IMR-90 (cell line): ENCODE data around the gene ACOD1. TPM values are rescaled to one million over a fixed set of nuclear protein-coding genes. Genes with fewer than 3 reads are reported as not detected.

Experiments used
- ATAC-seq: fragments of 200-7000 bp; cut with Tn5 transposase; 2 replicates; pipeline ENCODE4 v1.9.1; 2020; ENCODE audit warnings: low read depth, mild to moderate bottlenecking, moderate library complexity
- Bru-seq: library from RNA; stranded (reverse); fragments of 400-500 nt; gene quantifications from one replicate; lab custom pipeline; 2021; lab: Mats Ljungman, UMichigan
- BruChase-seq, 2 experiments: library from RNA; stranded (reverse); fragments of 400-500 nt; gene quantifications; one replicate each; lab custom pipeline; 2021; lab: Mats Ljungman, UMichigan
- BruUV-seq: library from RNA; stranded (reverse); fragments of 400-500 nt; replicated peaks from 2 replicates; lab custom pipeline; 2021; lab: Mats Ljungman, UMichigan
- CTCF ChIA-PET: fragments of 300-600 bp; formaldehyde crosslinking; extraction: SDS; loops from one replicate; lab custom pipeline; 2021; ENCODE audit warnings: antibody characterized with exemption; lab: Yijun Ruan, JAX
- POLR2A ChIA-PET: fragments of 300-600 bp; sonication (Branson Sonifier 250); formaldehyde crosslinking; loops from one replicate; lab custom pipeline; 2022; ENCODE audit warnings: antibody characterized with exemption; ENCODE audit not compliant: unreplicated experiment; lab: Charles Lee
- DNase-seq: peaks from one replicate; pipeline ENCODE4 v3.0.0; 2013
- H2AFZ ChIP-seq: replicated peaks from 2 replicates; pipeline ENCODE3; 2013; ENCODE audit warnings: low read length, mild to moderate bottlenecking; ENCODE audit not compliant: poor library complexity
- H2AK5ac ChIP-seq: 2 replicates; pipeline ENCODE4 v1.6.1; 2013; ENCODE audit warnings: low read depth, low read length, inconsistent platforms
- H2AK9ac ChIP-seq: replicated peaks from 2 replicates; pipeline ENCODE3; 2013; ENCODE audit warnings: mild to moderate bottlenecking, low read depth, low read length, moderate library complexity; ENCODE audit not compliant: poor library complexity
- H2BK120ac ChIP-seq: 2 replicates; pipeline ENCODE4 v1.6.1; 2013; ENCODE audit warnings: low read depth, low read length, inconsistent platforms
- H2BK15ac ChIP-seq: 3 replicates; pipeline ENCODE4 v1.6.1; 2013; ENCODE audit warnings: low read depth, low read length, inconsistent platforms
- H2BK20ac ChIP-seq: 2 replicates; pipeline ENCODE4 v1.6.1; 2013; ENCODE audit warnings: low read depth, mild to moderate bottlenecking, inconsistent platforms, low read length, moderate library complexity
- H2BK5ac ChIP-seq: 2 replicates; pipeline ENCODE4 v1.6.1; 2013; ENCODE audit warnings: mild to moderate bottlenecking, low read depth, low read length, inconsistent platforms; ENCODE audit not compliant: poor library complexity, severe bottlenecking
- H3K14ac ChIP-seq: replicated peaks from 2 replicates; pipeline ENCODE4 v1.6.1; 2013; ENCODE audit warnings: low read depth, low read length, inconsistent platforms
- H3K18ac ChIP-seq: 2 replicates; pipeline ENCODE4 v1.6.1; 2013; ENCODE audit warnings: low read depth, low read length, control low read depth
- H3K23ac ChIP-seq: 2 replicates; pipeline ENCODE4 v1.6.1; 2013; ENCODE audit warnings: low read depth, low read length, inconsistent platforms
- H3K27ac ChIP-seq: 2 replicates; pipeline ENCODE4 v1.5.1; 2013; ENCODE audit warnings: mild to moderate bottlenecking, control low read depth, low read length; ENCODE audit not compliant: insufficient read depth
- H3K27me3 ChIP-seq: 2 replicates; pipeline ENCODE4 v1.6.1; 2013; ENCODE audit warnings: low read length; ENCODE audit not compliant: control insufficient read depth, insufficient read depth
- H3K36me3 ChIP-seq: 2 replicates; pipeline ENCODE4 v1.6.1; 2013; ENCODE audit warnings: low read length, mixed read lengths; ENCODE audit not compliant: control insufficient read depth, insufficient read depth
- H3K4ac ChIP-seq: 2 replicates; pipeline ENCODE4 v1.6.1; 2013; ENCODE audit warnings: low read depth, low read length, inconsistent platforms
- H3K4me1 ChIP-seq: 2 replicates; pipeline ENCODE4 v1.6.1; 2013; ENCODE audit warnings: low read length, mixed read lengths; ENCODE audit not compliant: control insufficient read depth, insufficient read depth
- H3K4me2 ChIP-seq: 2 replicates; pipeline ENCODE4 v1.6.1; 2013; ENCODE audit warnings: low read depth, mild to moderate bottlenecking, control low read depth, low read length, moderate library complexity
- H3K4me3 ChIP-seq: 2 replicates; pipeline ENCODE4 v1.5.1; 2013; ENCODE audit warnings: low read depth, mild to moderate bottlenecking, control low read depth, low read length, moderate library complexity; ENCODE audit not compliant: insufficient read depth
- H3K56ac ChIP-seq: 2 replicates; pipeline ENCODE4 v1.6.1; 2013; ENCODE audit warnings: low read length, inconsistent platforms; ENCODE audit not compliant: insufficient read depth; ENCODE audit errors: extremely low read depth
- H3K79me1 ChIP-seq, 2 experiments: 2 replicates each; pipeline ENCODE4 v1.6.1; 2013; ENCODE audit warnings: low read length in 2 of 2, inconsistent platforms in 1 of 2, low read depth in 1 of 2
- H3K9ac ChIP-seq: 2 replicates; pipeline ENCODE4 v1.6.1; 2013; ENCODE audit warnings: low read depth, low read length, control low read depth
- H3K9me1 ChIP-seq: 2 replicates; pipeline ENCODE4 v1.6.1; 2013; ENCODE audit warnings: low read length, inconsistent platforms; ENCODE audit not compliant: insufficient read depth
- H3K9me3 ChIP-seq: 2 replicates; pipeline ENCODE4 v1.6.1; 2013; ENCODE audit warnings: low read length; ENCODE audit not compliant: control insufficient read depth, insufficient read depth
- H4K20me1 ChIP-seq: 2 replicates; pipeline ENCODE4 v1.6.1; 2013; ENCODE audit warnings: low read length, inconsistent platforms; ENCODE audit not compliant: insufficient read depth
- H4K5ac ChIP-seq: 2 replicates; pipeline ENCODE4 v1.6.1; 2013; ENCODE audit warnings: mild to moderate bottlenecking, low read depth, low read length, control low read depth
- H4K8ac ChIP-seq, 2 experiments: 2 replicates each; pipeline ENCODE4 v1.6.1; 2013; ENCODE audit warnings: low read depth in 2 of 2, low read length in 2 of 2, control low read depth in 1 of 2, inconsistent platforms in 1 of 2
- H4K91ac ChIP-seq: 2 replicates; pipeline ENCODE4 v1.6.1; 2013; ENCODE audit warnings: low read depth, low read length, inconsistent platforms; ENCODE audit not compliant: insufficient read depth
- BHLHE40 ChIP-seq: fragments of 150-350 bp; IDR thresholded peaks from 2 replicates; pipeline ENCODE4 v1.6.1; 2016; ENCODE audit warnings: mild to moderate bottlenecking, low read depth, low read length
- CEBPB ChIP-seq: IDR thresholded peaks from 2 replicates; pipeline ENCODE4 v1.6.1; 2012; ENCODE audit warnings: low read depth, low read length, improper control_type of control experiment
- CHD1 ChIP-seq: IDR thresholded peaks from 2 replicates; pipeline ENCODE4 v1.6.1; 2012; ENCODE audit warnings: low read depth, low read length, improper control_type of control experiment
- CTCF ChIP-seq: conservative IDR thresholded peaks from 2 replicates; pipeline ENCODE4 v1.5.1; 2012; ENCODE audit warnings: mild to moderate bottlenecking, low read depth, low read length, improper control_type of control experiment
- ELK1 ChIP-seq: fragments of 150-350 bp; IDR thresholded peaks from 2 replicates; pipeline ENCODE4 v1.6.1; 2016; ENCODE audit warnings: low read depth, mild to moderate bottlenecking, low read length, moderate library complexity, borderline replicate concordance
- FOS ChIP-seq: fragments of 150-350 bp; IDR thresholded peaks from 2 replicates; pipeline ENCODE4 v1.6.1; 2016; ENCODE audit warnings: low read depth, low read length
- MAFK ChIP-seq: IDR thresholded peaks from 2 replicates; pipeline ENCODE4 v1.6.1; 2012; ENCODE audit warnings: low read depth, low read length, improper control_type of control experiment
- MAZ ChIP-seq: IDR thresholded peaks from 2 replicates; pipeline ENCODE4 v1.6.1; 2012; ENCODE audit warnings: low read depth, mild to moderate bottlenecking, low read length, improper control_type of control experiment, moderate library complexity, borderline replicate concordance
- MXI1 ChIP-seq: IDR thresholded peaks from 2 replicates; pipeline ENCODE4 v1.6.1; 2012; ENCODE audit warnings: low read depth, mild to moderate bottlenecking, low read length, moderate library complexity, borderline replicate concordance
- NFE2L2 ChIP-seq: fragments of 150-350 bp; IDR thresholded peaks from 2 replicates; pipeline ENCODE4 v1.6.1; 2016; ENCODE audit warnings: low read depth, mild to moderate bottlenecking, low read length
- POLR2A ChIP-seq: IDR thresholded peaks from 2 replicates; pipeline ENCODE4 v1.6.1; 2012; ENCODE audit warnings: mild to moderate bottlenecking, low read depth, low read length
- RAD21 ChIP-seq: IDR thresholded peaks from 2 replicates; pipeline ENCODE4 v1.6.1; 2012; ENCODE audit warnings: low read length, improper control_type of control experiment
- RCOR1 ChIP-seq: IDR thresholded peaks from 2 replicates; pipeline ENCODE4 v1.6.1; 2012; ENCODE audit warnings: mild to moderate bottlenecking, low read length, improper control_type of control experiment; ENCODE audit not compliant: insufficient replicate concordance
- RFX5 ChIP-seq: IDR thresholded peaks from 2 replicates; pipeline ENCODE4 v1.8.0; 2012; ENCODE audit warnings: low read depth, mild to moderate bottlenecking, low read length, moderate library complexity
- SMC3 ChIP-seq: fragments of 150-350 bp; IDR thresholded peaks from 2 replicates; pipeline ENCODE4 v1.6.1; 2016; ENCODE audit warnings: low read depth, mild to moderate bottlenecking, antibody characterized with exemption, low read length, moderate library complexity
- USF2 ChIP-seq: fragments of 150-350 bp; IDR thresholded peaks from 2 replicates; pipeline ENCODE4 v1.6.1; 2017; ENCODE audit warnings: mild to moderate bottlenecking, antibody characterized with exemption, low read length, low read depth
- WGBS, 2 experiments: methylation state at CpG; one replicate each; pipeline versions ENCODE4 v1.1.5 to v1.1.7; 2013; ENCODE audit warnings: missing lambda C conversion rate in 2 of 2; ENCODE audit not compliant: insufficient read length in 1 of 2; ENCODE audit errors: extremely low coverage in 2 of 2; 5-methylcytosine and 5-hydroxymethylcytosine counted together
- dilution Hi-C: fragments of 300-500 bp; cut with HindIII; formaldehyde crosslinking; loops from one replicate; pipeline ENCODE4 v1.14.3; 2018; ENCODE audit warnings: low sequenced_read_pairs; ENCODE audit not compliant: unreplicated experiment
- in situ Hi-C: fragments of 300-500 bp; cut with MboI; formaldehyde crosslinking; loops from 3 replicates; pipeline ENCODE4 v1.14.3; 2019; ENCODE audit warnings: low sequenced_read_pairs, inconsistent platforms, mixed read lengths
- intact Hi-C: fragments of 100-400 bp; cut with micrococcal nuclease; formaldehyde crosslinking; loops from 2 replicates; pipeline ENCODE4 v1.10.0; 2022
- long read RNA-seq: library from polyadenylated mRNA; unstranded; transcript quantifications from one replicate; pipeline ENCODE4 v2.0.0, GENCODE V29; 2021; ENCODE audit not compliant: unreplicated experiment
- polyA plus RNA-seq, 3 experiments: library from polyadenylated mRNA; depleted of rRNA; stranded (reverse); fragments of >200 nt; gene quantifications; 2 replicates each; pipeline ENCODE4 v1.2.3, GENCODE V29; 2012; ENCODE audit warnings: low replicate concordance in 1 of 3
- total RNA-seq: library from RNA; depleted of rRNA; stranded (reverse); fragments of >200 nt; gene quantifications from 2 replicates; pipeline ENCODE4 v1.2.3, GENCODE V29; 2012; rRNA removed

Gene ACOD1
- not detected in 2 replicates for total RNA-seq
- polyA plus RNA-seq (2012; rRNA removed): not detected in 2 replicates
- not detected in 2 replicates for polyA plus RNA-seq (2012; cell fraction: cytosol; rRNA removed)
- polyA plus RNA-seq (2012; cell fraction: nucleus; rRNA removed; ENCODE audit: low replicate concordance): not detected in 2 replicates
- not detected for Bru-seq, nascent RNA
- not detected for BruChase-seq, experiment 1, labeled RNA remaining after a 6-hour chase
- not detected for BruChase-seq, experiment 2, labeled RNA remaining after a 2-hour chase
- long read RNA-seq: 0 reads

DNA sequence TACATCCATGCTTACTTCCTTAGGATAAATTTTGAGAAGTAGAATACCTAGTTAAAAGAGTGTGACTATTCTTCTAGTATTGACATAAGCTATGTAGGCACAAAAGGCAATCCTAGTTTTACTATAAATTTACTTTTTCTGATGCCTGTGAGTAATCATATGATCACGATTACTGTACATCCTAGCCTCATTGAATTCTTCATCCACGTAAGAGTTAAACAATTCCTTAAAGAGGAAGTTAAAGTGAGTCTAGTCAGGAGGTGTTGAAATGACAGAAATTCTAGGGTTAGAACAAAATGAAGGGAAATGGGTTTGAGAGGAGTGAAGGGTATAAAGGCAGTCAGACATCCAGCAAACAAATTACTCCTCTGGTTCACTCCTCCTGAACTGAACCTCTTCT is at the start of gene ACOD1:
ACOD1 (plus strand) TSS at position 363 of the 400 bp plus-strand sequence. CDS start 48 bp downstream, outside the sequence.
- no peak within 1 kb of the TSS for H3K4me2 ChIP-seq
- H3K36me3 ChIP-seq: no peaks in the 10 kb centered on the region
- H2BK5ac ChIP-seq: no peak within 1 kb of the TSS
- no CpG with 5 or more reads among the region's 2 CpGs for WGBS, 2 experiments
- no peak within 1 kb of the TSS for H2AFZ ChIP-seq
- DNase-seq: no peak
- H3K23ac ChIP-seq: no peak within 1 kb of the TSS
- no peak within 1 kb of the TSS for H2BK120ac ChIP-seq
- H3K18ac ChIP-seq: no peak within 1 kb of the TSS
- intact Hi-C loops (no loop called here), dilution Hi-C loops (no loop called here), in situ Hi-C loops (no loop called here)
- H3K4me3 ChIP-seq: no peak within 1 kb of the TSS
- TF ChIP-seq ELK1: no peak
- no peak for TF ChIP-seq RFX5
- TF ChIP-seq NFE2L2: no peak
- TF ChIP-seq CTCF: no peak
- TF ChIP-seq BHLHE40: no peak
- TF ChIP-seq MAZ: no peak
- TF ChIP-seq CHD1: no peak
- no peak for TF ChIP-seq RAD21
- no peak for TF ChIP-seq MAFK
- TF ChIP-seq POLR2A: no peak
- no peak for TF ChIP-seq SMC3
- TF ChIP-seq MXI1: no peak
- TF ChIP-seq USF2: no peak
- no peak for TF ChIP-seq CEBPB
- no peak for TF ChIP-seq RCOR1
- no peak for TF ChIP-seq FOS
- no peak within 1 kb of the TSS for H4K8ac ChIP-seq
- no peaks in the 10 kb centered on the region for H3K79me1 ChIP-seq
- H3K27me3 ChIP-seq: peaks cover 3% of the 10 kb centered on the region; the same call in 1 of the 2 replicates
- H2BK15ac ChIP-seq: no peak within 1 kb of the TSS
- BruUV-seq: no TSS peak
- H2AK5ac ChIP-seq: no peak within 1 kb of the TSS
- H3K4ac ChIP-seq: no peak within 1 kb of the TSS
- no peaks in the 10 kb centered on the region for H3K9me1 ChIP-seq
- H2BK20ac ChIP-seq: no peak within 1 kb of the TSS
- no peak within 1 kb of the TSS for H3K56ac ChIP-seq
- no peaks in the 10 kb centered on the region for H3K4me1 ChIP-seq
- ChIA-PET CTCF (no interaction called here), POLR2A (no interaction called here)
- no peak within 1 kb of the TSS for H4K91ac ChIP-seq
- no peak for ATAC-seq
- H3K14ac ChIP-seq: no peak within 1 kb of the TSS
- no peak within 1 kb of the TSS for H2AK9ac ChIP-seq
- no peaks in the 10 kb centered on the region for H4K20me1 ChIP-seq
- H3K27ac ChIP-seq: no peak within 1 kb of the TSS
- H3K9me3 ChIP-seq: no peaks in the 10 kb centered on the region
- no peak within 1 kb of the TSS for H3K9ac ChIP-seq
- H4K5ac ChIP-seq: no peak within 1 kb of the TSS
